ENCODE data around the gene PDE4DIP.
A peak's percentile ranks its signal among the peaks of the same experiment; 100 is the strongest.
"Not testable (repeated sequence)": the region's sequence is repeated elsewhere in the genome, so short reads cannot be mapped to it uniquely, and the experiment has no call there.

The PDE4DIP gene

DNA sequence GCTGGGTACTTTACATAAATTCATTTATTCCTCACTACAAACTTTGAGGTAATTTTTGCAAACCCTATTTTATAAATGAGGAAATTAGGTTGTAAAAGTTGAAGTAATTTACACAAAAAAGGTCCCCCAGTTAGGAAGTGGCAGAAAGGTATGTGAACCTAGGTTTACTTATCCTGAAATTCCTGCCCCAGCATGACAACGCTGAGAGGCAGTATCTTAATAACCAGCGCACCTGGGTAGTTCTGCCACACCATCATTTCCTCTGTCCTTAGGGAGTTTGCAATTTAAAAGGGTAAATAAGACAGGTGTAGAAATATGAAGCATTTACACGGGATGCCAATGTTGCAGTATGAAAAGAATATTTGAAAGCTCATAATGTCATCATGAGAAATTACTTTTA, 79.6 kb downstream of the PDE4DIP start:
- DNase-seq: not testable (repeated sequence)

DNA sequence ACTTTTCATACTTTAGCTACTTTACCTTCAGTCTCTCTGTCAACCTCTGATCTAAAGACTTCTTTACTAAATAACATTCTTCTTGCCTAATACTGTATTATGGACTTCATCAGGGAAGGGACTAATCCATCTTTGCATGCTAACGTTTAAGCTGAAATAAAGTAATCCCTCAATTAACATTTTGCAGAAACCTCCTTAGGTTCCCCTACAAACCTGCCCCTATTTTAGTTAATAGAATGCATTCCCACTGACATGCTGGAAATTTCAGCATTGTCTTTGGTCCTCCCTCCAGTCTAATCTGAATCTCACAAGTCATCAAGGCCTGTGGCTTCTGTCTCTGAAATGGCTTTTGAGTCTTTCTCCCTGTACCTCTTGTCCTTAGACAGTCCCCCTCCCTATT, 83.4 kb downstream of the PDE4DIP start:
- DNase-seq: not testable (repeated sequence)

DNA sequence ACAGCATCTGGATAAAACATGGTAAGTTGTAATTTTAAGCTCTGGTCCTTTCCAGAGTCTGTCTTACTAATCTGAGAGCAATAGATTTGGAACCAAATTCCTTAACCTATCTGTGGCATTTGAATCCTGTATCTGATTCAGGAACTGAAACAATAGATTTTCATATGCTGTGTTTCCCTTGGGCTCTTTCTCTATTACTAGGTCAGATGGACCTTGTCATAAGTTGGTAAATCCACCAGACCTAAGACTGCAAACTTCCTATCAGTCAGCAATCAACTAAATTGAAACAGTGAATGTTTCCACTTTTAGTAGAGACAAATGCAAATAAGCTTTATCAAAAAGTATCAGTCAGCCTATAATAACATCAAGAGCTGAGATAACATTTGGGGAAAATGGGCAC, 85.0 kb downstream of the PDE4DIP start:
- not testable (repeated sequence) for DNase-seq

DNA sequence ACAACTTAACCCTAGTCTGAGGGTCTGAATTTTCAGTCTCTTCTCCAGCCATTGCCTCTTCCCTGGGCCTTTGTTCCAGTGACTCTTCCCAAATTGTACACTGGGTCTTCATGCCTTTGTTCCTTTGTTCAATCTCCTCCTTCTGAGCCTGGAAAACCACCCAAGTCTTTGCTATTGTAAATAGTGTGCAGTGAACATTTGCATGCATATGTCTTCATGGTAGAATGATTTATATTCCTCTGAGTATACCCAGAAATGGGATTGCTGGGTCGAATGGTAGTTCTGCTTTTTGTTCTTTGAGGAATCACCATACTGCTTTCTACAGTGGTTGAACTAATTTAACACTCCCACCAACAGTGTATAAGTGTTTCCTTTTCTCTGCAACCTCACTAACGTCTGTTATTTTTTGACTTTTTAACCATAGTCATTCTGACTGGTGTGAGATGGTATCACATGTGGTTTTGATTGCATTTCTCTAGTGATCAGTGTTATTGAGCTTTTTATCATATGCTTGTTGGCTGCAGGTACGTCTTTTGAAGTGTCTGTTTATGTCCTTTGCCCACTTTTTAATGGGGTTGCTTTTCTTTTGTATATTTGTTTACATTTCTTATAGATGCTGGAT, 91.3 kb downstream of the PDE4DIP start:
- not testable (repeated sequence) for DNase-seq

DNA sequence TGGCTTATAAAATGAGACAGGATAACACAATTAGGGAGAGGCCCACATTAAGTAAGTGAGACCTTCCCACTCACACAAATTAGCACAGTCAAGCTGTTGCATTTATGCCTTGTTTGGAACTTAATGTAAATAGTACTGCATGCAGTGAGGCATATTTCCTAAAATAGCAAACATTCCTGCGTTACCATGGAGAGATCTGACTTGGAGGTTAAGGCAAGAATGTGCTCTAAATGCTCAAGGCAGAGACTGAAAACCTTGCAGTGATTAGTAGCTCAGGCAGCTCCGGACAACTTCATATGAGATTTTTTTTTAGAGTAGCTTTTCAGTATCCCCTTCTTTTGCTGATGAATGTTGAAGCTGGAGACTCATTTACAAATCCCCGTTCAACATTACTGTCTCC, 98.7 kb downstream of the PDE4DIP start:
- not testable (repeated sequence) for DNase-seq

DNA sequence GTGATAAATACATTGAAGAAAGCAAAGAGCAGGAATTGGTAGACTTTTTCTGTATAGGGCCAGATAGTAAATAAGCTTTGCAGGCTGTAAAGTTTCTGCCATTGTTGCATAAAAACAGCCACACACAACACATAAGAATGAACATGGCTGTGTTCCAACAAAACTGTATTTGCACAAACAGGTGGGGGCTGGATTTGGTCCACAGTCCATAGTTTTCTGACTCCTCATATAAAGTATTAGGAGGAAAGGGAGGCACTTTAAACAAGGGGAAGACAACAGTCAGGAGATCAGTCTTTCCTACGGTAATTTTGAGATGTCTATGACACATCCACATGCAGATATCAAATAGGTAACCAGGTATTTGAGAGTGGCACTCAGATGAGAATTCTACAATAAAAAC, 100.9 kb downstream of the PDE4DIP start:
- not testable (repeated sequence) for DNase-seq

DNA sequence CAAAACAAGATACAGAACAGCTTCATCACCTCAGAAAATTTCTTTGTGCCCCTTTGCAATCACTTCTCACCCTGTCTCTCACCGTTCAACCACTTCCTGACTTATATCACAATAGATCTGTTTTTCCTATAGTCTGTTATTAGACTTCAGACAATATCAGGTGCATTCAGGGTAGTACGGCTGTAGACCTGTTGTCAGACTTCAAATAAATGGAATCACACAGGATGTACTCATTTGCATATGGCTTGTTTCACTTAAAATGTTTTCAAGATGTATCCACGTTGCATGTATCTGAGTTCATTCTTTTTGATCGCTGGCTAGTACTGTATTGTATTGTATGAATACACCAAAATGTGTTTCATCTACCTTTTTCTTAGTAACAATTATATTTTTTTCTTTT, 104.5 kb downstream of the PDE4DIP start:
- not testable (repeated sequence) for DNase-seq

DNA sequence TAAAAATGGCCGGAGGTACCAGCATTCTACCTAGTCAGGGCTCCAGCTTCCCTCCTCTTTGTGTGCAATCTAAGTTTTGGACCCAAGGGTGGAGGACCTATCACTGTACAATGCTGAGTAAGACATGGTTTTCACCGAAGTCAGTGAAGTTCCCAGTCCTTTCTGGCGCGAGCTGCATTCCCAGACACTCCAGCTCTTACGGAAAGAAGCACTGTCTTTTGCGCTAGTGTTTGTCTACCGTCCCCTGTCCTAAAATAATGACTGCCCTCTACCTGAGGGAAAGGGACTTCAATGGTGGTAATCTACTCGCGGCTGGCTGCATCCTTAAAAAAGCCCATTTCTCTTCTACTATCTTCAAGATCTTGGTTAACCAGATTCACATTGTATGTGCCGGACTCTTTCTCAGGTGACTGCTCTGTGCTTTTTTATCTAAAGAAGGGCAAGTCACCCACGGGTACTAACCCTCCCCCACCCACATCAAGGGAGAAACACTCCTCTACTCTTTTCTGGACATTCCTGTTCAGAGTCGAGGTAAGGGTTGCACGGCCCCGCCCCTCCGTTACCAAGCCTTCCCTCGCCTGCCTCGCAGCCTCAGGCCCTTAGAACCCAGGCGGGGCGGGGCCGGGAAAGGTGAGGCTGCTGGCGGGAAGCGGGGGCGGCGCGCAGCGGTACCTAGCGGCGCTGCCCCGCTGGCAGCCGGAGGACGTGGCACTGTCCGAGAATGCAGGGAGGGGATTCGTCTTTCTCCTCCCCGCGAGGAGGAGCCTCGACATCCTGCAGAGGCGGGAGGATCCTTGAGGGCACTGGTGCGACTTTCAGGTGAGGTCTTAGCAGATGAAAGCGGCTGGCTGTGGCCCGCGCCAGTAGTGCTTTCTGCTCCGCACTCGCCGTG, 107.4 kb downstream of the PDE4DIP start:
- DNase-seq: peak; percentile 20

DNA sequence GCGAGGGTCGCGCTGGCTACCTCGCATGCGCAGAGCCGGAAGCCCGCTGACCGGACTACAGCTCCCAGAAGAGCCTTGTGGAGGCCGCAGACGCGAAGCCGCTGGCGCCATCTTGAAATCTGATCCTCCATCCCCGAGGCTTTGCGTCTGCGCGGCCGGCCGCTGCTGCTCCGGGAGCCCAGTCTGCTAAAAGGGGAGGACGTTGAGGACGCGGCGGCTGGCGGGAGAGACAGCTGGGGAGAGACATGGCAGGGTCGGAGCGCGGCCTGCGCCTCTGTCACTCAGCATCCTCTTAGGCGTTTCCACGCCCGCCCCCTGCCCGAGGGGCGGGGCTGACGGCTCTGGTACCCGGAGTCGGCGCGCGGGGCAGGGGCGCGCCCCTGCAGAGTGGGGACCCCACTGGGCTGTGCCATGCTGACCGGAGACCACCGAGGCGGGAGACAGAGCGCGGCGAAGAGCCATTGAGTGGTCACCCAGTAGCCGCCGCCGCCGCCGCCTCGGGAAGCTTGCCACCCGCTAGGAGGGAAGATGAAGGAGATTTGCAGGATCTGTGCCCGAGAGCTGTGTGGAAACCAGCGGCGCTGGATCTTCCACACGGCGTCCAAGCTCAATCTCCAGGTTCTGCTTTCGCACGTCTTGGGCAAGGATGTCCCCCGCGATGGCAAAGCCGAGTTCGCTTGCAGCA, 108.2 kb downstream of the PDE4DIP start:
- DNase-seq: not testable (repeated sequence)

DNA sequence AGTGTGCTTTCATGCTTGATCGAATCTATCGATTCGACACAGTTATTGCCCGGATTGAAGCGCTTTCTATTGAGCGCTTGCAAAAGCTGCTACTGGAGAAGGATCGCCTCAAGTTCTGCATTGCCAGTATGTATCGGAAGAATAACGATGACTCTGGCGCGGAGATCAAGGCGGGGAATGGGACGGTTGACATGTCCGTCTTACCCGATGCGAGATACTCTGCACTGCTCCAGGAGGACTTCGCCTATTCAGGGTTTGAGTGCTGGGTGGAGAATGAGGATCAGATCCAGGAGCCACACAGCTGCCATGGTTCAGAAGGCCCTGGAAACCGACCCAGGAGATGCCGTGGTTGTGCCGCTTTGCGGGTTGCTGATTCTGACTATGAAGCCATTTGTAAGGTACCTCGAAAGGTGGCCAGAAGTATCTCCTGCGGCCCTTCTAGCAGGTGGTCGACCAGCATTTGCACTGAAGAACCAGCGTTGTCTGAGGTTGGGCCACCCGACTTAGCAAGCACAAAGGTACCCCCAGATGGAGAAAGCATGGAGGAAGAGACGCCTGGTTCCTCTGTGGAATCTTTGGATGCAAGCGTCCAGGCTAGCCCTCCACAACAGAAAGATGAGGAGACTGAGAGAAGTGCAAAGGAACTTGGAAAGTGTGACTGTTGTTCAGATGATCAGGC, 108.8 kb downstream of the PDE4DIP start:
- DNase-seq: not testable (repeated sequence)

DNA sequence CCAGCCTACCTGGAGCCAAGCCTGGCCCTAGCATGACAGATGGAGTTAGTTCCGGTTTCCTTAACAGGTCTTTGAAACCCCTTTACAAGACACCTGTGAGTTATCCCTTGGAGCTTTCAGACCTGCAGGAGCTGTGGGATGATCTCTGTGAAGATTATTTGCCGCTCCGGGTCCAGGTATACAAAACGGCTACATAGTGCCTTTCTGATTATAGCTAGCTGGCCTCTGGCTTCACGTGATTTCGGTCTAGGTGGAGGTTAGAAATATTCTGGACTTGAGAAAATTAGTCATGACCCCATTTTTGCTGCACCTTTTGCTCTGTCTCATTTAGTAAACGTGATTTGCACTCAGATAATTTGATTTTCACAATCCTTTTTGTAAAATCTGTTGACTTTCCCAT, 109.5 kb downstream of the PDE4DIP start:
- DNase-seq: not testable (repeated sequence)

DNA sequence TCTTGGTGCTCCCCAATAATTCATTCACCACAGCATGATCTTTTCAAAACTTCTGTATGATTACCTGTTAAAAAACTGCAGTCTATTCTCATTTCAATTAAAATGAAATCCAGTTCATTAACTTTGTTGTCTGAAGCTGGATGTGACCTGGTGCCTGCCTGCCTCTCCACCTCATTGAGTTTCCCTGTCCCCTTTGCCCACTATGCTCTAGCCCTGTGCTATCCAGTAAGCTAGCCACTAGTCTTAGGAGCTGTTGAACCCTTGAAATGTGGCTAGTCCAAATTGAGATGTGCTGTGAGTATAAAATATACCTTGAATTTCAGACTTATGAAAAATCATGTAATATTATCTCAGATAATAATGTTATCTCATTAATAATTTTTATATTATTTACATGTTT, 114.1 kb downstream of the PDE4DIP start:
- not testable (repeated sequence) for DNase-seq

DNA sequence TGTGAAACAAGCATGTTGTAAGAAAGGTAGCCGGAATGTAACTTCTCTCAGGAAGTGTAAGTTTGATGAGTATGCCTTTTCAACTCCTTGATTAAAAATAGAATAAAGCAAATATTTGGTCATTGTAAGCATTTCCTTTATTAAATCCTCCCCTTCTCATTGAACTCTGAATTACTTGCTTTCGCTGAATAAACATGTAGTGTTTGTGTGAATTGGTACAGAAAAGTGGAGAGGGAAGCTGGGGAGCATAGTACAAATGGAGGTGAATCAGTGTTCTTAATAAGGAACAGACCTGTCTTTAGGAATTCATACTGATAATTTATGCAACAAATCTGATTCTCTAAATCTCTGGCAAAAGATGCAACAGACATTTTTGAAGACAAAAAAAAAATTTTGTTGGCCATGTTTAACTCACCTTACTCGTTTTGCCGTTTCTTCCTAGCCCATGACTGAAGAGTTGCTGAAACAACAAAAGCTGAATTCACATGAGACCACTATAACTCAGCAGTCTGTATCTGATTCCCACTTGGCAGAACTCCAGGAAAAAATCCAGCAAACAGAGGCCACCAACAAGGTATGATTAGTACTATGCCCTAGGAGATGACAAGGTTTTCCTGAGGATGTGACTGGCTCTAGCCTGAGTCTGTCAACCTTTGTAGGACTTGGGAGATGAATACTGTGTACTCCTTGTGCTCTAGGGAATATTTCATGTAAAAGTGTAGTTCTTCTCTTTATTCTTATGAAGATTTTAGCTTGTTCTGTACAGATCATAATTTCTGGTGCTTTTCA, 116.2 kb downstream of the PDE4DIP start:
- DNase-seq: not testable (repeated sequence)

DNA sequence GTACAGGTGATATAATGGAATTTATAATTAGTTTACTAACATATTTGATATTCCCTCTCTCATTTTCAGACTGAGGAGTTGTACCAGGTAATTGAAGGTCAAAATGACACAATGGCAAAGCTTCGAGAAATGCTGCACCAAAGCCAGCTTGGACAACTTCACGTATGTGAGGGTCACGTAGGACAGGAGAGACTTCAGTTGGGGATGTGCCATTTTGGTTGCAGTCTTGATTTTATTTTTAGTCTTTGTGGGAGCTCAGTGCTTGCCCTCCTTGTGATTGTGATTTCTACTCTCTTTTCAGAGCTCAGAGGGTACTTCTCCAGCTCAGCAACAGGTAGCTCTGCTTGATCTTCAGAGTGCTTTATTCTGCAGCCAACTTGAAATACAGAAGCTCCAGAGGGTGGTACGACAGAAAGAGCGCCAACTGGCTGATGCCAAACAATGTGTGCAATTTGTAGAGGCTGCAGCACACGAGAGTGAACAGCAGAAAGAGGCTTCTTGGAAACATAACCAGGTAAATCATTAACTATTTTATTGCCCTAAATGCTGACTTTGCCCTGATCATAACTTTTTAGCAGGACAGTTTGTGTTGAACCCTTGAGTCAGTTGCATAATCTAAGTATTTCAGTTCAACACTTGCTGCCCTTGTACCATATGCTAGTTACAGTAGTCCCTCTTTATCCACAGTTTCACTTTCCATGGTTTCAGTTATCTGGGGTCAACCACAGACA, 118.1 kb downstream of the PDE4DIP start:
- not testable (repeated sequence) for DNase-seq

DNA sequence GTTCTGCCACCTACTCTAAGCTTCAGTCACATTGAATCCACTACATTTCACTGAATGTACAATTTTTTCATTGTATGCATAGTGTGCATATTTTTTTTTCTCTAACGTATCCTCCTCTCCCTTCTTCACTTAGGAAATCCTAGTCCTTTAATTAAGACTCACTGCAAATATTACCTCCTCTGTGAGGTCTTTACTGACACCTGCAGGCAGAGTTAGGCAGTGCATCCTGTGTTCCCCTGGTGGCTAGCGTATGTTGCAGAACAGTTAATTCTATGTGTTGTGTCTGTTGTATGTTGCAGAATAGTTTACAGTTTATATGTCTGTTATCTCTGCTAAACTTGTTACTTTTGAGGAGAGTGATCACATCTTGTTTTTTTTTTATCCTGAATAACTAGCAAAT, 121.9 kb downstream of the PDE4DIP start:
- not testable (repeated sequence) for DNase-seq

DNA sequence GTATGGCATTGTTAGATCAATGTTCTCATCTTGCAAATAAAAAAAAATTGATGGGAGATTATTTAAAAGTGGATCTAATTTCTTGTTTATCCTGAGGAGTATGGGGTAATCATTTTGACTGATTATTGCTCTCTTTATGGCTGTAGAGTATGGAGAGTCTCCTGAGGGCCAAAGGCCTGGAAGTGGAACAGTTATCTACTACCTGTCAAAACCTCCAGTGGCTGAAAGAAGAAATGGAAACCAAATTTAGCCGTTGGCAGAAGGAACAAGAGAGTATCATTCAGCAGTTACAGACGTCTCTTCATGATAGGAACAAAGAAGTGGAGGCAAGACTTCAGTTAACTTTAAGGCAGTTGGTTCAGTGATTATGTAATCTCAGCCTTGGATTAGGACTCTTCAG, 123.4 kb downstream of the PDE4DIP start:
- DNase-seq: not testable (repeated sequence)

DNA sequence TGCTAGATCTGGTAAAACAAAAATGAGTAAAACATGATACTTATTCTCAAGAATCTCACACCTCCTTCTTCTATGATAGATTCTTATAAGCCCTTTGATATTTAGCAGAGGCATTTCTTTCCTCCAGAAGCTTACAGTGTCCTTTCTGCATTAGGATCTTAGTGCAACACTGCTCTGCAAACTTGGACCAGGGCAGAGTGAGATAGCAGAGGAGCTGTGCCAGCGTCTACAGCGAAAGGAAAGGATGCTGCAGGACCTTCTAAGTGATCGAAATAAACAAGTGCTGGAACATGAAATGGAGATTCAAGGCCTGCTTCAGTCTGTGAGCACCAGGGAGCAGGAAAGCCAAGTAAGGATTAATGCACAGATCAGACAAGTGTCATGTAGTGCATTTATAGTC, 124.5 kb downstream of the PDE4DIP start:
- DNase-seq: not testable (repeated sequence)

DNA sequence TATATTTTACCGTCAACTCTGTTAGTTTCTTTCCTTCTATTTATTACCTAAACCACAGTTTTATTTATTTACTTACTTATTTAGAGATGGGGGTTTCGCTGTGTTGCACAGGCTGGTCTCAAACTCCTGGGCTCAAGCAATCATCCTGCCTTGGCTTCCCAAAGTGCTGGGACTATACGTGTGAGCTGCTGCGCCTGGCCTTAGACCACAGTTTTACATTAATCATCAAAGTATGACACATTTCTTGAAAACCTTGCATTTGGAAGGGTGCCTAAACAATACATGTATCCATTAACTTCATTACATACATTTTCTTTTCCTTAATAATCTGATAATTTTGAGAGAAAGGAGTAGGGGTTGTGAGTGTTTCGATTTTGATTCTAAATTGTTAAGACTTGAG, 124.9 kb downstream of the PDE4DIP start:
- not testable (repeated sequence) for DNase-seq

DNA sequence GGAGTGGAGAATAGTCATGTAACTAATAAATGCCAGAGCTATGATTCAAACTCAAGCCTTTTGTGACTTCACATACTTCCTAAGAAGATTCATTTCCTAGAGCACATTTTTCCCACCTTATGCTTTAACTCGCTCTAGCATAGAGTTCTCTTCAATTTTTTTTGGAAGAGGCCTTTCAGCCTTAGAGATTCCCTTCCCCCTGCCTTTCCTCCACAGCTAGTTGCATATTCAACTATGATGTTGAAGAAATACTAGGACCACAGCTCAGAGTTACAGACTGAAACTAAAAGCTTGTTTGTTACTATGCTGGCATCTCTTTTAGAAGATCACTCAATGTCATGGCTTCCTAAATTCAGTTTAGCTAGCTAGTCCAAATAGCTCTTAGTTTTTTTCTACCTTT, 131.2 kb downstream of the PDE4DIP start:
- DNase-seq: not testable (repeated sequence)

DNA sequence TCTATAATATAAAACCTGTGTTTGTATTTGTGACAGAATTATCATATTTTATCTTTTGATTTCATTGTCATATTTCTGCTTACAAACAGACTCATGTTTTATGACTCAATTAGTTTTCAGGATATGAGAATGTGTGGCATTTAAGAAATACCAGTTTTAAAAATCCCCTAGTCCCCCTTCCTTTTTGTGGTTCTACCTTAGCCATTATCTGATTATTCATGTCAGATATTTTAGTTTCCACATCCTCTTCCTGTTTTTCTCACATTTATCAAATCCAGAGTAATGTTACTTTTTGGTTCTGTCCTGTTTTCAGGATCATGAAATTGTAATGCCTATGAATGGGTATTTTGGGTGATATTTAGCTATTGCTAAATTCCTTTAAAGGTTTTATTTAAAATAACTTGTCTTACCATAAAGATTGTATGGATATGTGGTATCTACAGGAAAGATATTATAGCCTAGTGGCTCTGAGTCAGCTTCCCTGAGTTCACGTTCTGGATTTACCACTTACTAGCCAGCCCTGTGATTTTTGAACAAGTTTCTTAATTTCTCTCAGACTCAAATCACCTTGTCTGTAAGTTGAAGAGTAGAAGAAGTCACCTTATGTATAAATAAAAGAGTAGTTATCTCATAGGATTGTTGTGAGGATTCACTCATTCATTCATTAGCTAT, 131.8 kb downstream of the PDE4DIP start:
- not testable (repeated sequence) for DNase-seq

DNA sequence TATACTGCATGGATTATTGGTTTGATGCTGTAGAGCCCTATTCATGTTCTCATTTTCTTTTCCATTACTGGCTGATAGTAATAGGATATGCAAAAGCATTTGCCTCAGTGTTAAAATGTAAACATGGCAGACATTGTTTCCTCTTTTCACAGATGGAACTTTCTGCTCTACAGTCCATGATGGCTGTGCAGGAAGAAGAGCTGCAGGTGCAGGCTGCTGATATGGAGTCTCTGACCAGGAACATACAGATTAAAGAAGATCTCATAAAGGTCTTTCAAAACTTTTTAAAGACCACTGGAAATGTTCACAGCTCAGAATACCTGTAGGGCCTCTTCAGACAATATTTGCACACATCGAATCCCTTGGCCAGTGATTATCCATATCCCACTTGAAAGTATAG, 133.6 kb downstream of the PDE4DIP start:
- not testable (repeated sequence) for DNase-seq
